ENCODE data around the gene PNPLA2. TPM values are rescaled to one million over a fixed set of nuclear protein-coding genes. Genes with fewer than 3 reads are reported as not detected.

The PNPLA2 gene
- total and polyA plus RNA-seq, 10 of the 15 experiments (the other 5 are each of a cell fraction or from before 2014, with no cell fraction given), result 0.19 to 34.0 (median 8.1) TPM

DNA sequence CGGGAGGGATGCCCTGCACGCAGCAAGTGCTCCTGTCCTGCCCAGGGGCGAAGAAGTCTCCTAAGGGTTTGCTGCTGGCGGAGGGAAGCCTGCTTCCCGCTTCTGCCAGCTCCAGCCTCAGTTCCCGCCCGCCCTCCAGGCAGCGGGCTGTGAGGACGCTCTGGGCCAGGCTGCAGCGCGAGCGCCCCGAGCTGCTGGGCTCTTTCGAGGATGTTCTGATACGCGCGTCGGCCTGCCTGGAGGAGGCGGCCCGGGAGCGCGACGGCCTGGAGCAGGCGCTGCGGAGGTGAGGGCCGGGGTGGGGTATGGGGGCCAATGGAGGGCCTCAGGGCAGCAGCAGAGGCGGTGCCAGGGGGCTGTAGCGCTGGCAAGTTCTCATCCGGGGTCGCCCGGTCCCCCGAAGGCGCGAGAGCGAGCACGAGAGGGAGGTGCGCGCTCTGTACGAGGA is 11.2 kb downstream of the PNPLA2 start:
- ChIA-PET POLR2A (interaction anchor here (3.7 to 5.2 kb wide), 2 partner anchors 11 to 12 kb away, joined by 21 to 33 read pairs; partner anchors contain the start of genes PNPLA2, POLR2L and TSPAN4), RAD21 (ENCODE audit: unreplicated experiment) (no interaction called here), CTCF (interaction anchor here (1.0 kb wide), 1 partner anchor 19 kb away, joined by 3 read pairs; no protein-coding TSS in a partner anchor), SMC1A (ENCODE audit: uncharacterized antibody, unreplicated experiment) (no interaction called here)
- Histone ChIP-seq H3K9ac (ENCODE audit: control insufficient read depth, insufficient read depth, low read length) (no peak overlapping the region), H3K27ac (ENCODE audit: control insufficient read depth, insufficient read depth) (no peak overlapping the region), H3K4me1 (ENCODE audit: control insufficient read depth, insufficient read depth, low read length) (peaks cover 42% of the 10 kb centered on the region), H2AFZ (ENCODE audit: control insufficient read depth, low read depth, low read length) (peak overlapping the region; percentile 30; the same call in 1 of the 2 replicates), H3K27me3 (replicated peaks in 1 of 2; ENCODE audit: control insufficient read depth in 2 of 2, insufficient read depth in 2 of 2, low read length in 1 of 2) (no peaks in the 10 kb centered on the region; a peak in 3 of 4 replicates), H3K4me2 (ENCODE audit: control insufficient read depth, insufficient read depth) (peak overlapping the region; percentile 93), H4K20me1 (ENCODE audit: control insufficient read depth, insufficient read depth) (no peaks in the 10 kb centered on the region), H3K4me3 (peak overlapping the region; percentile 49; the same call in 1 of the 2 replicates), H3K79me2 (ENCODE audit: control insufficient read depth, insufficient read depth, low read length) (no peaks in the 10 kb centered on the region), H3K36me3 (ENCODE audit: control insufficient read depth in 2 of 2, insufficient read depth in 2 of 2, low read length in 1 of 2) (no peaks in the 10 kb centered on the region; a peak in 2 of 4 replicates), H3K9me3 (replicated peaks; ENCODE audit: control insufficient read depth, insufficient read depth, low read length) (no peaks in the 10 kb centered on the region)
- FAIRE-seq (no peak), DNase-seq (ENCODE audit: low read depth, low spot score) (no peak), ATAC-seq (peak; percentile 7)
- no TSS peak for BruUV-seq (replicated peaks)
- TF ChIP-seq ZNF217 (IDR thresholded peaks at IDR 0.05) (no peak), NFYA (IDR thresholded peaks at IDR 0.05; ENCODE audit: borderline replicate concordance, low read depth, low read length) (no peak), HDGF (IDR thresholded peaks at IDR 0.05) (peak; percentile 59; the same call in 1 of the 2 replicates), TAF1 (IDR thresholded peaks at IDR 0.05; ENCODE audit: borderline replicate concordance, low read depth, low read length) (no peak), NR2C2 (IDR thresholded peaks at IDR 0.05; ENCODE audit: borderline replicate concordance, control insufficient read depth, insufficient read length, low read depth) (no peak), WRNIP1 (IDR thresholded peaks at IDR 0.05; ENCODE audit: borderline replicate concordance, low read depth, low read length) (no peak), SUZ12 (IDR thresholded peaks at IDR 0.05; ENCODE audit: unreplicated experiment) (peak; percentile 62)
- TF ChIP-seq, protein P1, sequence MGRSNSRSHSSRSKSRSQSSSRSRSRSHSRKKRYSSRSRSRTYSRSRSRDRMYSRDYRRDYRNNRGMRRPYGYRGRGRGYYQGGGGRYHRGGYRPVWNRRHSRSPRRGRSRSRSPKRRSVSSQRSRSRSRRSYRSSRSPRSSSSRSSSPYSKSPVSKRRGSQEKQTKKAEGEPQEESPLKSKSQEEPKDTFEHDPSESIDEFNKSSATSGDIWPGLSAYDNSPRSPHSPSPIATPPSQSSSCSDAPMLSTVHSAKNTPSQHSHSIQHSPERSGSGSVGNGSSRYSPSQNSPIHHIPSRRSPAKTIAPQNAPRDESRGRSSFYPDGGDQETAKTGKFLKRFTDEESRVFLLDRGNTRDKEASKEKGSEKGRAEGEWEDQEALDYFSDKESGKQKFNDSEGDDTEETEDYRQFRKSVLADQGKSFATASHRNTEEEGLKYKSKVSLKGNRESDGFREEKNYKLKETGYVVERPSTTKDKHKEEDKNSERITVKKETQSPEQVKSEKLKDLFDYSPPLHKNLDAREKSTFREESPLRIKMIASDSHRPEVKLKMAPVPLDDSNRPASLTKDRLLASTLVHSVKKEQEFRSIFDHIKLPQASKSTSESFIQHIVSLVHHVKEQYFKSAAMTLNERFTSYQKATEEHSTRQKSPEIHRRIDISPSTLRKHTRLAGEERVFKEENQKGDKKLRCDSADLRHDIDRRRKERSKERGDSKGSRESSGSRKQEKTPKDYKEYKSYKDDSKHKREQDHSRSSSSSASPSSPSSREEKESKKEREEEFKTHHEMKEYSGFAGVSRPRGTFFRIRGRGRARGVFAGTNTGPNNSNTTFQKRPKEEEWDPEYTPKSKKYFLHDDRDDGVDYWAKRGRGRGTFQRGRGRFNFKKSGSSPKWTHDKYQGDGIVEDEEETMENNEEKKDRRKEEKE (IDR thresholded peaks at IDR 0.05), result no peak
- WGBS (ENCODE audit: insufficient coverage, insufficient replicate concordance, low lambda C conversion rate, missing lambda C conversion rate), result 14% methylated on average over 11 of the region's 39 CpGs
- in situ Hi-C loops (cut with MboI), result no loop called here
- intact Hi-C loops (cut with micrococcal nuclease; ENCODE audit: unreplicated experiment), result no loop called here

All from GM12878 (cell line).